HepG2 (cell line): ENCODE results near the gene IRF2. TPM values are rescaled to one million over a fixed set of nuclear protein-coding genes. Genes with fewer than 3 reads are reported as not detected.

Source experiments
- ATAC-seq: fragments of 200-7000 bp; cut with Tn5 transposase; 3 replicates; pipeline ENCODE4 v1.9.1; 2020; ENCODE audit warnings: mild to moderate bottlenecking, moderate library complexity
- BruUV-seq: library from RNA; stranded (reverse); fragments of 400-500 nt; replicated peaks from 2 replicates; lab custom pipeline; 2021; lab: Mats Ljungman, UMichigan
- CTCF ChIA-PET: fragments of 300-600 bp; formaldehyde crosslinking; extraction: SDS; loops from one replicate; lab custom pipeline; 2021; ENCODE audit warnings: low total read pairs, inconsistent platforms, low intra/inter-chr PET ratio; lab: Yijun Ruan, JAX
- POLR2A ChIA-PET: fragments of 350-600 bp; sonication (Branson Sonifier 250); formaldehyde crosslinking; loops from one replicate; lab custom pipeline; 2020; ENCODE audit warnings: antibody characterized with exemption, inconsistent platforms; lab: Yijun Ruan, JAX
- DNase-seq: peaks from one replicate; pipeline ENCODE4 v3.0.0-alpha.2; 2015; ENCODE audit warnings: low spot score
- FAIRE-seq: peaks from 3 replicates; lab custom pipeline; 2011; peaks lifted over from hg19 to GRCh38; lab: Jason Lieb, UNC
- H2AFZ ChIP-seq: one replicate; pipeline ENCODE4 v1.6.1; 2011; ENCODE audit warnings: low read length, inconsistent platforms
- H3K27ac ChIP-seq: fragments of 300-600 bp; 3 replicates; pipeline ENCODE4 v1.8.0; 2011; ENCODE audit warnings: mixed run types, mild to moderate bottlenecking, mixed read lengths, low read length, inconsistent platforms; ENCODE audit not compliant: insufficient read depth; ENCODE audit errors: extremely low read length
- H3K27me3 ChIP-seq, 2 experiments: fragments of 200-600 bp in 1 of 2; 2 replicates in 1 of 2; 3 replicates in 1 of 2; pipeline versions ENCODE4 v1.6.0 to v1.8.0; 2011; ENCODE audit warnings: low read length in 2 of 2, mild to moderate bottlenecking in 2 of 2, moderate library complexity in 2 of 2, inconsistent platforms in 1 of 2; ENCODE audit not compliant: insufficient read depth in 2 of 2, control insufficient read depth in 1 of 2
- H3K36me3 ChIP-seq, 2 experiments: fragments of 200-600 bp in 1 of 2; replicated peaks in 1 of 2; 2 replicates in 1 of 2; 3 replicates in 1 of 2; pipeline versions ENCODE4 v1.5.1 to v1.8.0; 2011; ENCODE audit warnings: low read length in 2 of 2, inconsistent platforms in 1 of 2; ENCODE audit not compliant: insufficient read depth in 2 of 2, control insufficient read depth in 1 of 2
- H3K4me1 ChIP-seq: 2 replicates; pipeline ENCODE4 v1.5.1; 2012; ENCODE audit warnings: low read length, inconsistent platforms; ENCODE audit not compliant: insufficient read depth
- H3K4me2 ChIP-seq: 2 replicates; pipeline ENCODE4 v1.6.0; 2011; ENCODE audit warnings: low read depth, low read length, inconsistent platforms
- H3K4me3 ChIP-seq, 3 experiments: fragments of 200-600 bp in 1 of 3; sonication (generic), shearing (Covaris generic) in 1 of 3; replicated peaks in 1 of 3; 2 replicates each; pipeline ENCODE4 v1.5.1; 2011 to 2016; ENCODE audit warnings: low read length in 3 of 3, inconsistent platforms in 2 of 3, low read depth in 2 of 3, mild to moderate bottlenecking in 2 of 3, control low read depth in 1 of 3, mixed read lengths in 1 of 3; ENCODE audit not compliant: insufficient read depth in 1 of 3
- H3K79me2 ChIP-seq: one replicate; pipeline ENCODE4 v1.6.1; 2011; ENCODE audit warnings: low read length, inconsistent platforms; ENCODE audit not compliant: insufficient read depth
- H3K9ac ChIP-seq: 2 replicates; pipeline ENCODE4 v1.6.0; 2011; ENCODE audit warnings: mild to moderate bottlenecking, low read depth, low read length, inconsistent platforms; ENCODE audit not compliant: insufficient read depth
- H3K9me3 ChIP-seq: 2 replicates; pipeline ENCODE4 v1.5.1; 2012; ENCODE audit warnings: mild to moderate bottlenecking, low read length
- H4K20me1 ChIP-seq: 2 replicates; pipeline ENCODE4 v1.6.0; 2011; ENCODE audit warnings: inconsistent platforms, mild to moderate bottlenecking, low read length, moderate library complexity; ENCODE audit not compliant: insufficient read depth
- ISX ChIP-seq: sonication (generic); formaldehyde crosslinking; conservative IDR thresholded peaks from 2 replicates; pipeline ENCODE4 v1.5.0; 2020; ENCODE audit warnings: missing genetic modification reagents
- RFX1 ChIP-seq: fragments of 450-650 bp; IDR thresholded peaks from 2 replicates; pipeline ENCODE4 v1.6.1; 2017
- ZNF629 ChIP-seq: sonication (generic); formaldehyde crosslinking; conservative IDR thresholded peaks from 2 replicates; pipeline ENCODE4 v1.5.0; 2020; ENCODE audit warnings: missing genetic modification reagents
- WGBS: methylation state at CpG from one replicate; pipeline ENCODE4 v1.1.6; 2017; ENCODE audit warnings: low lambda C conversion rate; 5-methylcytosine and 5-hydroxymethylcytosine counted together
- in situ Hi-C: cut with HindIII; loops from 2 replicates; pipeline ENCODE4 v1.10.0; 2017; ENCODE audit warnings: low pct_unique_long_range_greater_than_20kb; ENCODE audit not compliant: extremely low pct_ligation_motif_present
- intact Hi-C: fragments of 100-400 bp; cut with micrococcal nuclease; formaldehyde crosslinking; loops from one replicate; pipeline ENCODE4 v1.10.0; 2022; ENCODE audit not compliant: unreplicated experiment
- polyA plus RNA-seq, 8 experiments: library from polyadenylated mRNA; depleted of rRNA in 3 of 8; stranded (reverse) in 7 of 8; unstranded in 1 of 8; fragments of >200 nt; fragmentation: Illumina TruSeq in 4 of 8; extraction: Trizol in 4 of 8; gene quantifications; 2 replicates each; pipeline versions ENCODE4 v1.2.1 to v1.2.3, GENCODE V29; 2011 to 2016; ENCODE audit warnings: low read depth in 4 of 8, missing spikeins in 1 of 8, mixed read lengths in 1 of 8; ENCODE audit not compliant: insufficient read depth in 1 of 8
- total RNA-seq, 5 experiments: library from RNA; depleted of rRNA; stranded (reverse); fragments of >200 nt; fragmentation: Illumina TruSeq; extraction: Trizol; gene quantifications; 2 replicates each; pipeline ENCODE4 v1.2.3, GENCODE V29; 2016; ENCODE audit warnings: low read depth in 1 of 5
- TF ChIP-seq, protein P1 (sequence below): sonication (generic); formaldehyde crosslinking; IDR thresholded peaks from 2 replicates; pipeline ENCODE4 v1.5.1; 2020; ENCODE audit warnings: mild to moderate bottlenecking, missing genetic modification reagents, moderate library complexity
- TF ChIP-seq, protein P2 (sequence below): sonication (generic); formaldehyde crosslinking; IDR thresholded peaks from 2 replicates; pipeline ENCODE4 v1.5.1; 2020; ENCODE audit warnings: mild to moderate bottlenecking, missing genetic modification reagents, moderate library complexity

The IRF2 gene
- total and polyA plus RNA-seq, 2 of the 13 experiments (the other 11 are each of a cell fraction or from before 2014, with no cell fraction given) = 15.5 to 28.8 TPM

DNA sequence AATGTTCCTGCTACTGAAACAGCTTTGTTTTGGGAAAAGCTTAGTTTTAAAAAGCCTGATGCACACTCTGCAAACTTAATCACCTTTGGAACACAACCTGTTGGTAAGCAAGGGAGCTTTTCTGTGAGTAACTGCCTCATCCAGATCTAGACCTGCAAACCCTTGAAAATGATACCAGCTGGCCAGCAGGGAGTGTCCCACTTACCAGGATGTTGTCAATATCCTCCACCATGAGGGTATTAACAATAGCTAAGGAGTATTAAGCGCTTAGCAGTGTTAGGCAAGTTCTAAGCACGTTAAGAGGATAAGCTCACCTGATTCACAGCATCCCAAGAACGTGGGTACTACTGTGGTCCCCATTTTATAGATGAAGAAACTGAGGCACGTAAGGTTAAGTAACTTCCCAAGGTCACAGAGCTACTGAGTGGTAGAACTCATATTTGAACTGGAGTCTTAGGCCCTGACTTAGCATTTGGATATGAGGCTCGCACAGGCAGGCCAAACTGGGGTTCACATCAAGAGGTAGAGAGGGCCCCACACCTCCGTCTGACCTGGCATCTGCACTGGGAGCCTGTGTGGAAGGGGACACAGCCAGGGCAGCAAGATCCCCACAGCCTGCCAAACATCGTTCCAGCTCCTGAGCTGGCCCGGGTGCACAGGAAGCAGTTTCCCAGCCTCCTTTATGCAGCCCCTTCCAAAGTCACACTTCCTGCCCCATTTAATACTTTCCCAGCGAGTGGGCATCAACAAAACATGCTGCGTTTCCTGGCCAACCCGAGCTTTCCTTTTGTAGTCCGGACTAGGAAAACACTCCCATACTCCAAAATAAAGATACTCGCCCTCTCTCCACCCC is 32.7 kb downstream of the IRF2 start:
- Histone ChIP-seq H4K20me1 (peaks cover 5% of the 10 kb centered on the region; the same call in 1 of the 2 replicates), H3K9me3 (no peaks in the 10 kb centered on the region), H3K36me3 (peaks cover 0 to 2% of the 10 kb centered on the region in 2 experiments; a peak in 1 of 5 replicates), H3K4me1 (peaks cover 60% of the 10 kb centered on the region), H3K4me2 (peak overlapping the region; percentile 92), H3K27me3 (no peaks in the 10 kb centered on the region), H3K9ac (0 out of 2 replicates have a peak overlapping the region, but pooled peaks have one; percentile 14), H2AFZ (no peak overlapping the region), H3K4me3 (no peak overlapping the region), H3K79me2 (peaks cover 68% of the 10 kb centered on the region), H3K27ac (peak overlapping the region; percentile 84)
- TF ChIP-seq RFX1 (no peak), ZNF629 (peak; percentile 86), ISX (CRISPR knock-in tag) (no peak)
- TF ChIP-seq, protein P1, sequence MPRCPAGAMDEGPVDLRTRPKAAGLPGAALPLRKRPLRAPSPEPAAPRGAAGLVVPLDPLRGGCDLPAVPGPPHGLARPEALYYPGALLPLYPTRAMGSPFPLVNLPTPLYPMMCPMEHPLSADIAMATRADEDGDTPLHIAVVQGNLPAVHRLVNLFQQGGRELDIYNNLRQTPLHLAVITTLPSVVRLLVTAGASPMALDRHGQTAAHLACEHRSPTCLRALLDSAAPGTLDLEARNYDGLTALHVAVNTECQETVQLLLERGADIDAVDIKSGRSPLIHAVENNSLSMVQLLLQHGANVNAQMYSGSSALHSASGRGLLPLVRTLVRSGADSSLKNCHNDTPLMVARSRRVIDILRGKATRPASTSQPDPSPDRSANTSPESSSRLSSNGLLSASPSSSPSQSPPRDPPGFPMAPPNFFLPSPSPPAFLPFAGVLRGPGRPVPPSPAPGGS = no peak
- TF ChIP-seq, protein P2, sequence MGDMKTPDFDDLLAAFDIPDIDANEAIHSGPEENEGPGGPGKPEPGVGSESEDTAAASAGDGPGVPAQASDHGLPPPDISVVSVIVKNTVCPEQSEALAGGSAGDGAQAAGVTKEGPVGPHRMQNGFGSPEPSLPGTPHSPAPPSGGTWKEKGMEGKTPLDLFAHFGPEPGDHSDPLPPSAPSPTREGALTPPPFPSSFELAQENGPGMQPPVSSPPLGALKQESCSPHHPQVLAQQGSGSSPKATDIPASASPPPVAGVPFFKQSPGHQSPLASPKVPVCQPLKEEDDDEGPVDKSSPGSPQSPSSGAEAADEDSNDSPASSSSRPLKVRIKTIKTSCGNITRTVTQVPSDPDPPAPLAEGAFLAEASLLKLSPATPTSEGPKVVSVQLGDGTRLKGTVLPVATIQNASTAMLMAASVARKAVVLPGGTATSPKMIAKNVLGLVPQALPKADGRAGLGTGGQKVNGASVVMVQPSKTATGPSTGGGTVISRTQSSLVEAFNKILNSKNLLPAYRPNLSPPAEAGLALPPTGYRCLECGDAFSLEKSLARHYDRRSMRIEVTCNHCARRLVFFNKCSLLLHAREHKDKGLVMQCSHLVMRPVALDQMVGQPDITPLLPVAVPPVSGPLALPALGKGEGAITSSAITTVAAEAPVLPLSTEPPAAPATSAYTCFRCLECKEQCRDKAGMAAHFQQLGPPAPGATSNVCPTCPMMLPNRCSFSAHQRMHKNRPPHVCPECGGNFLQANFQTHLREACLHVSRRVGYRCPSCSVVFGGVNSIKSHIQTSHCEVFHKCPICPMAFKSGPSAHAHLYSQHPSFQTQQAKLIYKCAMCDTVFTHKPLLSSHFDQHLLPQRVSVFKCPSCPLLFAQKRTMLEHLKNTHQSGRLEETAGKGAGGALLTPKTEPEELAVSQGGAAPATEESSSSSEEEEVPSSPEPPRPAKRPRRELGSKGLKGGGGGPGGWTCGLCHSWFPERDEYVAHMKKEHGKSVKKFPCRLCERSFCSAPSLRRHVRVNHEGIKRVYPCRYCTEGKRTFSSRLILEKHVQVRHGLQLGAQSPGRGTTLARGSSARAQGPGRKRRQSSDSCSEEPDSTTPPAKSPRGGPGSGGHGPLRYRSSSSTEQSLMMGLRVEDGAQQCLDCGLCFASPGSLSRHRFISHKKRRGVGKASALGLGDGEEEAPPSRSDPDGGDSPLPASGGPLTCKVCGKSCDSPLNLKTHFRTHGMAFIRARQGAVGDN (CRISPR knock-in tag) = peak; percentile 24; the same call in 1 of the 2 replicates
- no peak for DNase-seq
- CTCF ChIA-PET = no interaction called here
- no TSS peak for BruUV-seq
- ATAC-seq = no peak
- in situ Hi-C loops = no loop called here
- intact Hi-C loops = loop anchor here (2.0 kb wide), 2 partner anchors 21 to 31 kb away; no protein-coding TSS in a partner anchor
- POLR2A ChIA-PET = interaction anchor here (0.7 to 3.1 kb wide), 4 partner anchors 14 to 111 kb away, joined by 3 to 23 read pairs (median 4); partner anchors contain the start of gene IRF2
- WGBS = 90% methylated on average over 12 of the region's 13 CpGs
- FAIRE-seq = peak; percentile 26
